Activated CD8-positive, alpha-beta memory T cell treated with anti-CD3 and anti-CD28 coated beads, Interleukin-2, amount 10 ng/mL, durations not matched to agents 7 days and 5 days (primary cell): Measurements from ENCODE around the gene ZACN. TPM values are rescaled to one million over a fixed set of nuclear protein-coding genes. Genes with fewer than 3 reads are reported as not detected.

ENCODE experiments used
- ATAC-seq: fragments of 150-1000 bp; cut with Tn5 transposase; one replicate; pipeline ENCODE4 v1.10.0; 2021; ENCODE audit warnings: moderate library complexity
- CTCF ChIA-PET: fragments of 350-600 bp; sonication (Branson Sonifier 250); formaldehyde crosslinking; loops from one replicate; lab custom pipeline; 2021; ENCODE audit warnings: antibody characterized with exemption; lab: Charles Lee
- DNase-seq: peaks from one replicate; pipeline ENCODE4 v3.0.0-alpha.2; 2020
- H3K27ac Mint-ChIP-seq: one replicate; pipeline ENCODE4 v1.8.0; 2021; ENCODE audit warnings: mild to moderate bottlenecking, mixed read lengths
- H3K27me3 Mint-ChIP-seq: one replicate; pipeline ENCODE4 v1.8.0; 2021; ENCODE audit warnings: mixed read lengths
- H3K36me3 Mint-ChIP-seq: one replicate; pipeline ENCODE4 v1.8.0; 2021; ENCODE audit warnings: mild to moderate bottlenecking, mixed read lengths
- H3K4me1 Mint-ChIP-seq: one replicate; pipeline ENCODE4 v1.8.0; 2021; ENCODE audit warnings: mixed read lengths
- H3K4me3 Mint-ChIP-seq: one replicate; pipeline ENCODE4 v1.8.0; 2021; ENCODE audit warnings: mild to moderate bottlenecking, moderate library complexity, mixed read lengths
- H3K9me3 Mint-ChIP-seq: one replicate; pipeline ENCODE4 v1.8.0; 2022; ENCODE audit warnings: low read depth, mixed read lengths
- total RNA-seq, 2 experiments: library from RNA; stranded (reverse); gene quantifications; one replicate each; pipeline ENCODE4 v1.2.3, GENCODE V29; 2021

The ZACN gene
- total RNA-seq, 2 experiments from 2014 or later: 0.26 to 0.87 TPM

DNA sequence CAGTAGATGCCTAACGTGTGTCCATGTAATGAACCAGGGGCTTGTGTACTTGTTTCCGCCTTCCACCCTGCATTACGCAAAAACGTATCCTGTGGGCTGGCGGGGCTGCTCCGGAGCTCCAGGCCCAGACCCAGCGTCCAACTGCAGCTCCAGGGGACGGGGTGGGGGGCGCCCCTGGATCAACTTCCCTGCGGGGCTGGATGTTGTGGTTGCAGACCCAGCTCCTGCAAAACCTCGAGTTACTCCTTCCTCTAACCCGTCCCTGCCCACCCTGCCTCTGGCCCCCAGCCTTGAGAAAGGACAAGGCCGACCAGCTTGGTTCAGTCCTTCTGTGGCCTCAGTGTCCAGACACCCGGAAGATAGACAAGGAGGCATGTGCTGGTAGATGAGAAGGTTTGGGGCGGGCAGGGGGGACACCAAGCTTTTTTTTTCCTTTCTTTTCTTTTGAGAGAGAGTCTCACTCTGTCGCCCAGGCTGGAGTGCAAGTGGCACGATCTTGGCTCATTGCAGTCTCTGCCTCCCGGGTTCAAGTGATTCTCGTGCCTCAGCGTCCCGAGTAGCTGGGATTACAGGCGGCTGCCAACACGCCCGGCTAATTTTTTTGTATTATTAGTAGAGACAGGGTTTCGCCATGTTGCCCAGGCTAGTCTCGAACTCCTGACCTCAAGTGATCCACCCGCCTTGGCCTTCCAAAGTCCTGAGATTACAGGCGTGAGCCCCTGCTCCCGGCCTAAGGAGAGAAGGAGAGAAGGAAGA is 25.3 kb downstream of the ZACN start:
- CTCF ChIA-PET: interaction anchor here (0.9 to 4.0 kb wide), 15 partner anchors 8 to 281 kb away, joined by 3 to 21 read pairs (median 5); partner anchors contain the start of gene ZACN
- H3K4me1 Mint-ChIP-seq: peaks cover 16% of the 10 kb centered on the region
- H3K36me3 Mint-ChIP-seq: peaks cover 20% of the 10 kb centered on the region
- ATAC-seq (no peak), DNase-seq (no peak)
- no peaks in the 10 kb centered on the region for H3K9me3 Mint-ChIP-seq
- H3K4me3 Mint-ChIP-seq: peak overlapping the region; percentile 98
- H3K27ac Mint-ChIP-seq: peak overlapping the region; percentile 97
- no peaks in the 10 kb centered on the region for H3K27me3 Mint-ChIP-seq

DNA sequence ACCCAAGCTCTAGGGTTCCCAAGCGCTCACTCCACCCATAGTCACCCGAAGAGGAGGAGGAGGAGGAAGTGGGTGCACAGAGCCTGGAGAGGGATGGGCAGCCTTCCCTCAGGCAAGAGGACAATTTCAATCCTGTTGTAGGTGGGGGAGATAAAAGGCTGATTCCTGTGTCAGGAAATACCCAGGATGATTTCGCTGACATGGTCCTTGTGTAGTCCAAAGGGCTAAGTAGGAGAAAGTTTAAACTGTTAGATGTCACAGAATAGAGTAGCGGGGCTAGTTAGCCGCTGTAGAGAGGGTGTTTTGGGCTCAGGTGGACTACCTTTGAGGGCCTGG is 25.9 kb downstream of the ZACN start:
- peaks cover 16% of the 10 kb centered on the region for H3K36me3 Mint-ChIP-seq
- H3K4me1 Mint-ChIP-seq: peaks cover 16% of the 10 kb centered on the region
- DNase-seq: no peak
- CTCF ChIA-PET: interaction anchor here (1.0 to 4.0 kb wide), 8 partner anchors 11 to 160 kb away, joined by 3 to 13 read pairs (median 5); partner anchors contain the start of gene ZACN
- H3K4me3 Mint-ChIP-seq: peak overlapping the region; percentile 98
- H3K9me3 Mint-ChIP-seq: no peaks in the 10 kb centered on the region
- no peak for ATAC-seq
- H3K27me3 Mint-ChIP-seq: no peaks in the 10 kb centered on the region
- peak overlapping the region; percentile 59 for H3K27ac Mint-ChIP-seq

DNA sequence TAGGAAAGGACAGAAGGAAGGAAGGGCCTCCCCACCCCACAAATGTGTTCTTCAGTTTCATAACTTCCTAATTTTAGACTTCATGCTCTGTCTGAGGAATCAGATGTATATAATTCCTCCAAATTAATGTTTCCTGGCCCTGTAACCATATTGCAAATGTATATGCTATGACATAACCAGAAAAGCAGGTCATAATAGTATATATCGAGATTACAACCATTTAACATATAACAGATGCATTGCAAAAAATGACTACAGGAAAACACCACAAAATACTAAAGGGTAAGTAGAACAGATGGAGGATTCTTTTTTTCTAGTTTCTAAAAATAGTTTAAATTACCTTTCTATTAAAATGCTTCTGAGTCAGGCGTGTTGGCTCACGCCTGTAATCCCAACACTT is 27.7 kb downstream of the ZACN start:
- H3K27ac Mint-ChIP-seq: no peak overlapping the region
- H3K4me1 Mint-ChIP-seq: peaks cover 14% of the 10 kb centered on the region
- no peaks in the 10 kb centered on the region for H3K9me3 Mint-ChIP-seq
- peaks cover 6% of the 10 kb centered on the region for H3K36me3 Mint-ChIP-seq
- CTCF ChIA-PET: interaction anchor here (1.2 to 4.2 kb wide), 7 partner anchors 9 to 173 kb away, joined by 4 to 17 read pairs (median 6); no protein-coding TSS in a partner anchor
- ATAC-seq (no peak), DNase-seq (no peak)
- no peak overlapping the region for H3K4me3 Mint-ChIP-seq
- no peaks in the 10 kb centered on the region for H3K27me3 Mint-ChIP-seq

DNA sequence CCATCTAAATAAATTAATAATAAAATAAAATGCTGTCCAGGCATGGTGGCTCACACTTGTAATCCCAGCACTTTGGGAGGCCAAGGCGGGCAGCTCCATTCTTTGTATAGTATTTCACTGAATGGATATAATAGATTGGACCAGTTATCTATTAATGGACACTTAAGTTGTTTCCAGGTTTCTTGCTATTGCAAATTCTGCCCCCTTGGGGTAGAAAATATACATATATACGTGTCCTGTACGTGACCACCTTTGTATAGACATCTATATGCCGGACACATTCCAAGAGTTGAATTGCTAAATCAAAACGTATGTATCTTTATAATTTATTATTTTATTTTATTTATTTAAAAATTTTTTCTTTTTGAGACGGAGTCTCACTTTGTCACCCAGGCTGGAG is 28.5 kb downstream of the ZACN start:
- Mint-ChIP-seq H3K9me3 (no peaks in the 10 kb centered on the region), H3K36me3 (peaks cover 2% of the 10 kb centered on the region), H3K4me3 (no peak overlapping the region), H3K27me3 (no peaks in the 10 kb centered on the region), H3K27ac (no peak overlapping the region), H3K4me1 (peaks cover 8% of the 10 kb centered on the region)
- DNase-seq: no peak
- CTCF ChIA-PET: interaction anchor here (1.0 to 4.2 kb wide), 7 partner anchors 11 to 172 kb away, joined by 4 to 17 read pairs (median 6); no protein-coding TSS in a partner anchor
- no peak for ATAC-seq

DNA sequence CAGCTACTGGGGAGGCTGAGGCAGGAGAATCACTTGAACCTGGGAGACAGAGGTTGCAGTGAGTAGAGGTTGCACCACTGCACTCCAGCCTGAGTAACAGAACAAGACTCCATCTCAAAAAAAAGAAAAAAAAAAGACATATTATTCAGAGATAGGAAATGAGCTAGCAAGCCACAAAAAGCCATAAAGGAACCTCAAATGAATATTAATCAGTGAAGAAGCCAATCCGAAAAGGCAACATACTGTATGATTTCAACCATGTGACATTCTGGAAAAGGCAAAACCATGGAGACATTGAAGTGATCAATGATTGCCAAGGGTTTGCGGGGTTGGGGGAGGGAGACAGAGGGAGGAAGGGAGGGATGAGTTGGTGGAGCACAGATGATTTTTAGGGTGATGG is 33.0 kb downstream of the ZACN start:
- CTCF ChIA-PET: interaction anchor here (0.9 to 17.4 kb wide), 6 partner anchors 9 to 286 kb away, joined by 3 to 308 read pairs (median 4); partner anchors contain the start of gene EXOC7
- ATAC-seq (no peak), DNase-seq (no peak)
- H3K4me3 Mint-ChIP-seq: no peak overlapping the region
- H3K27me3 Mint-ChIP-seq: no peaks in the 10 kb centered on the region
- H3K4me1 Mint-ChIP-seq: no peaks in the 10 kb centered on the region
- H3K9me3 Mint-ChIP-seq: no peaks in the 10 kb centered on the region
- H3K27ac Mint-ChIP-seq: no peak overlapping the region
- H3K36me3 Mint-ChIP-seq: no peaks in the 10 kb centered on the region

DNA sequence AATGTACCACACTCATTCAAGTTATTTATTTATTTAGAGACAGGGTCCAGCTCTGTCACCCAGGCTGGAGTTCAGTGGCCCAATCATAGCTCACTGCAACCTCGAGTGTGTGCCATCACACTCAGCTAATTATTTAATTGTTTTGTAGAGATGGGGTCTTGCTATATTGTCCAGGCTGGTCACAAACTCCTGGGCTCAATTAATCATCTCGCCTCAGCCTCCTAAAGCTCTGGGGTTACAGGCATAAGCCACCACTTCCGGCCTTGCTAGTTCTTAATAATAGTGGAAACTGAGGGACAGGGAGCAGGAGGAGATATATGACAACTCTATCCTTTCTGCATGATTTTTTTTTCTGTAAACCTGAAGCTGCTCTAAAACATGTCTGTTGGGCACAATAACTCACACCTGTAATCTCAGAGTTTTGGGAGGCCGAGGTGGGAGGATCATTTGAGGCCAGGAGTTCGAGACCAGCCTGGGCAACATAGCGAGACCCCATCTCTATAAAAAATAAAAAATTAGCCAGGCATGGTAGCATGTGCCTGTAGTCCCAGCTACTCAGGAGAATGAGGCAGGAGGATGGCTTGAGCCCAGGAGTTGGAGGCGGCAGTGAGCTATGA is 36.3 kb downstream of the ZACN start:
- Mint-ChIP-seq H3K9me3 (no peaks in the 10 kb centered on the region), H3K27me3 (no peaks in the 10 kb centered on the region), H3K4me1 (no peaks in the 10 kb centered on the region), H3K4me3 (no peak overlapping the region), H3K36me3 (no peaks in the 10 kb centered on the region), H3K27ac (no peak overlapping the region)
- CTCF ChIA-PET: interaction anchor here (1.2 to 17.4 kb wide), 6 partner anchors 9 to 283 kb away, joined by 3 to 308 read pairs (median 4); partner anchors contain the start of gene CDK3
- ATAC-seq (no peak), DNase-seq (no peak)

DNA sequence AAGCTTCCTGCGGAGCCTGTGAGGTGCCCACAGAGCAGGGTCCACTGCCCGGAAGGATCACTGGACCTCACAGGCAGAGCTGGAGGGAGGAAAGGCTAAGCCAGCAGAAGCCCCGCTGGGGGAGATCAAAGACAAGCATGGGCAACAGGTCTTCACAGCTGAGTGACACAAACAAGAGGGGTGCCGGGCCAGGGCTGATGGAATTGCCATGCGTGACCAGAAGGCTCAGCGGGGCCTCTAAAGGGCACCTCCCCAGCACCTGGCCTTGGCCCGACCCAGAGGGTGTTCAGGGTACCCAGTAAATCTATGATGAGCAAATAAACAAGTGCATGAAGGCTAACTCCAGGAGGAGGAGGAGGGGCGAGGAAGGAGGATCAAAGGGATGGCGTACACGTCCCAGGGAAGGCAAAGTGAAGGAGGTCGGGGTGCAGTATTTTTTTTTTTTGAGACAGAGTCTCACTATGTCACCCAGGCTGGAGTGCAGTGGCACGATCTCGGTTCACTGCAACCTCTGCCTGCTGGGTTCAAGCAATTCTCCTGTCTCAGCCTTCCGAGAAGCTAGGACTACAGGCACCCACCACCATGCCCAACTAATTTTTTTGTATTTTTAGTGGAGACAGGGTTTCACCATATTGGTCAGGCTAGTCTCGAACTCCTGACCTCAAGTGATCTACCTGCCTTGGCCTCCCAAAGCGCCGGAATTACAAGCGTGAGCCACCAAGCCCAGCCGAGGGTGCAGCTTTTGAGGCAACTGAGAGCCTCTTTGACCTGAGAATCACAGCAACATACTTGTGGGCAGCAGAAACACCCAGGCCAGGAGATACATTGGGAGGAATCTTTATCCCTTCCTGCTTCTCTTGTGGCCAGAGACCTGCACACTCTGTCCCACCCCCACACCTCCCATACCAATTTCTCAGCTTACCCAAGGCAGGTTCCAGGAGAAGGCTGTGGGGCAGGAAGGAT is 40.7 kb downstream of the ZACN start:
- no peak for DNase-seq
- H3K4me1 Mint-ChIP-seq: peaks cover 7% of the 10 kb centered on the region
- H3K27ac Mint-ChIP-seq: no peak overlapping the region
- ATAC-seq: no peak
- CTCF ChIA-PET: interaction anchor here (0.8 to 17.4 kb wide), 17 partner anchors 10 to 181 kb away, joined by 3 to 308 read pairs (median 5); partner anchors contain the start of genes CDK3 and EXOC7
- no peaks in the 10 kb centered on the region for H3K36me3 Mint-ChIP-seq
- no peaks in the 10 kb centered on the region for H3K27me3 Mint-ChIP-seq
- no peaks in the 10 kb centered on the region for H3K9me3 Mint-ChIP-seq
- no peak overlapping the region for H3K4me3 Mint-ChIP-seq

DNA sequence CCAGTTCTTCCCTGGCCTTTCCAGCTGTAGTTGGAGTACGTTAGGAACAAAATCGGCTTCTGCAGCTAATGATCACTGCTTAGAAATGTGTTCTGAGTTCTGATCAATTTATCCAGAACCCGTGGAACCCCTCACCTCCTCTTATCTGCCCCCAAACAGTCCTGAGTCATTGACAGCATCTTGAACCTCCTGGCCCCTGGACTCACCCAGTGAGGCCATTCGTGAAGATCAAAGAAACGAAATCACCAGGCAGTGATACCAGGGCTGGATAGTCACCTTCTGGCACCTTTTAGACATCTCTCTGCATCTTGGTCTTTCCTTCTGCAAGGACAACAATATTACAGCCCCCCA is 41.7 kb downstream of the ZACN start:
- peak overlapping the region; percentile 54 for H3K27ac Mint-ChIP-seq
- CTCF ChIA-PET: interaction anchor here (1.0 to 17.4 kb wide), 24 partner anchors 8 to 180 kb away, joined by 3 to 308 read pairs (median 8); partner anchors contain the start of genes EXOC7 and FOXJ1
- DNase-seq (no peak), ATAC-seq (no peak)
- no peak overlapping the region for H3K4me3 Mint-ChIP-seq
- H3K9me3 Mint-ChIP-seq: no peaks in the 10 kb centered on the region
- no peaks in the 10 kb centered on the region for H3K36me3 Mint-ChIP-seq
- peaks cover 7% of the 10 kb centered on the region for H3K4me1 Mint-ChIP-seq
- H3K27me3 Mint-ChIP-seq: no peaks in the 10 kb centered on the region

DNA sequence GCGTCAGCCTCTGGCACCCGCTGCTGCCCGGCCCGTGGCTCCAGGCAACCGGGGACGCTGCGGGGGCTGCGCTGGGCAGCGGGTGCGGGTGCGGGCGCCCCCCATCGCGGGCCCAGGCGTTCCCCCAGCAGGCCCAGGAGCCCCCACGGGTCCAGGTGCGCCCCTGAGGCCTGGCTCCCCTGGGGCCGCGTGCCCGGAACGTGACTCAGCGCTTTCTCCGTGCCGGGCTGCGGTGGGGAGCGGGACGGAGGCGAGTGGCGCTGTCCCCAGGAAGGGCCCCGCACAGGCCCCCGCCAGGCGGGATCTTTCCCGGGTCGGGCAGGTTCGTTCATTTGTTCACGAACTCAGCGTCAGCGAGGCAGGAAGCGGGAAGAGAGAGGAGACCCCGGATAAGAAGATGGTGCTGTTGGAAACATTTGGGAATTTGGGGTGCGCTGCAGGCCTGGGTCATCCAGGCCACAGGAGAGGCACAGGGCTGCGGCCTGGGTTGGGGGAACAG is 43.0 kb downstream of the ZACN start:
- Mint-ChIP-seq H3K27ac (peak overlapping the region; percentile 77), H3K27me3 (no peaks in the 10 kb centered on the region)

DNA sequence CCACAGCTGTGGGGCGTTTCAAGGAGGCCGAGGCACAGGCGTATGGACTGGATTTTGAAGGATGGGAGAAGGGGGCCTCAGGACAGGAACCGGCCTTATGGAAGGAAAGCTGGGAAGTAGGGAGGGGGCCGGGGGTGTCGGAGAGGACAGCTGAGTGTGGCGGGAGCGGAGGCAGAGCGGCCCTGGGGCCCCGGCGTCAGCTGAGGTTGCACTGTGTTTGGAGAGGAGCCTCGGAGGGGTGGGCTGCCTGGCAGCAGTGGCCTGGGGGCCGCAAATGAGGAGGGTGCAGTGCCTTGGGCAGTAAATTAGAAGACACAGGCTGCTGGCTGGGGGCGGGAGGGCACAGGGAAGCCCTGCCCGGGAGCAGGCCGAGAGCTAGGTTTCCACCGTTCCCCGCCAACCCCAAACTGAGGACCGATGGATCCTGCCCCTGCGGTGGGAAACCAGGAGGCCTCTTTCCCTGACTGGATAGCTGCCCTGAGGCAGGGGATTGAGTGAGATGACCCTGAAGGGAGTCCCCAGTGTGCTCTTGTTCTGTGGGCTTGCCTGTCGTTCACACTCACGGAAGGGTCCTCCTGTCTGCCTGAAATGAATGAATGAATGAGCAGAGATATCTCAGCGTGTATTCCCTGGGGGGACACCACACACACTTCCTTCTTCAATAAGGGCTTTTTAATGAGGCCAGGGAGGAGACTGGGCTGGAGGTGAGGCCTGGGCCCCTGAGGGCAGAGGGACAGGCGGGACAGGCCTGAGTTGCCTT is 43.6 kb downstream of the ZACN start:
- CTCF ChIA-PET: interaction anchor here (1.2 to 17.4 kb wide), 12 partner anchors 10 to 275 kb away, joined by 3 to 308 read pairs (median 10); partner anchors contain the start of gene UBALD2
- no peaks in the 10 kb centered on the region for H3K27me3 Mint-ChIP-seq
- H3K4me3 Mint-ChIP-seq: no peak overlapping the region
- peaks cover 18% of the 10 kb centered on the region for H3K4me1 Mint-ChIP-seq
- no peak for DNase-seq
- no peaks in the 10 kb centered on the region for H3K36me3 Mint-ChIP-seq
- H3K27ac Mint-ChIP-seq: peak overlapping the region; percentile 77
- no peaks in the 10 kb centered on the region for H3K9me3 Mint-ChIP-seq
- ATAC-seq: no peak

More for the DNA sequence above, 43.0 kb downstream of the ZACN start:
- Mint-ChIP-seq H3K9me3 (no peaks in the 10 kb centered on the region), H3K36me3 (no peaks in the 10 kb centered on the region), H3K4me3 (no peak overlapping the region), H3K4me1 (peaks cover 14% of the 10 kb centered on the region)
- ATAC-seq (peak; percentile 8), DNase-seq (no peak)
- CTCF ChIA-PET: interaction anchor here (0.8 to 17.4 kb wide), 35 partner anchors 10 to 347 kb away, joined by 3 to 308 read pairs (median 6); partner anchors contain the start of genes EXOC7, FOXJ1 and UBALD2

DNA sequence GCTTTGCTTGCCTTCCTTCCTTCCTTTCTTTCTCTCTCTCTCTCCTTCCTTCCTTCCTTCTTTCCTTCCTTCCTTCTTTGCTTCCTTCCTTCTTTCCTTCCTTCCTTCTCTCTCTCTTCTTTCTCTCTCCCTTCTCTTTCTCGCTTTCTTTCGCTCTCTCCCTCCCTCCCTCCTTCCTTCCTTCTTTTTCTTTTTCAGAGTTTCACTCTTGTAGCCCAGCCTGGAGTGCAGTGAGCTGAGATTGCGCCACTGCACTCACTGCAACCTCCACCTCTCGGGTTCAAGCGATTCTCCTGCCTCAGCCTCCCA is 44.2 kb downstream of the ZACN start:
- CTCF ChIA-PET: interaction anchor here (1.1 to 17.4 kb wide), 11 partner anchors 9 to 274 kb away, joined by 3 to 308 read pairs (median 6); partner anchors contain the start of gene UBALD2
- DNase-seq (no peak), ATAC-seq (no peak)
- Mint-ChIP-seq H3K4me3 (no peak overlapping the region), H3K27me3 (no peaks in the 10 kb centered on the region), H3K36me3 (no peaks in the 10 kb centered on the region), H3K9me3 (no peaks in the 10 kb centered on the region), H3K27ac (no peak overlapping the region), H3K4me1 (peaks cover 18% of the 10 kb centered on the region)
